Epithelial cell of esophagus (primary cell): ENCODE measurements around the gene ERMAP.
A peak's percentile ranks its signal among the peaks of the same experiment; 100 is the strongest.

Experiments used
- DNase-seq: peaks from one replicate; pipeline ENCODE4 v3.0.0; 2010; ENCODE audit warnings: low read depth
- H3K4me3 ChIP-seq: 2 replicates; pipeline ENCODE4 v1.5.1; 2011; ENCODE audit warnings: mild to moderate bottlenecking, low read length, control low read depth
- CTCF ChIP-seq: IDR thresholded peaks from 2 replicates; pipeline ENCODE4 v1.5.1; 2011; ENCODE audit warnings: low read depth, mild to moderate bottlenecking, low read length, control low read depth, inconsistent platforms; ENCODE audit not compliant: insufficient read depth; ENCODE audit errors: missing control alignments

The ERMAP gene, protein sequence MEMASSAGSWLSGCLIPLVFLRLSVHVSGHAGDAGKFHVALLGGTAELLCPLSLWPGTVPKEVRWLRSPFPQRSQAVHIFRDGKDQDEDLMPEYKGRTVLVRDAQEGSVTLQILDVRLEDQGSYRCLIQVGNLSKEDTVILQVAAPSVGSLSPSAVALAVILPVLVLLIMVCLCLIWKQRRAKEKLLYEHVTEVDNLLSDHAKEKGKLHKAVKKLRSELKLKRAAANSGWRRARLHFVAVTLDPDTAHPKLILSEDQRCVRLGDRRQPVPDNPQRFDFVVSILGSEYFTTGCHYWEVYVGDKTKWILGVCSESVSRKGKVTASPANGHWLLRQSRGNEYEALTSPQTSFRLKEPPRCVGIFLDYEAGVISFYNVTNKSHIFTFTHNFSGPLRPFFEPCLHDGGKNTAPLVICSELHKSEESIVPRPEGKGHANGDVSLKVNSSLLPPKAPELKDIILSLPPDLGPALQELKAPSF

DNA sequence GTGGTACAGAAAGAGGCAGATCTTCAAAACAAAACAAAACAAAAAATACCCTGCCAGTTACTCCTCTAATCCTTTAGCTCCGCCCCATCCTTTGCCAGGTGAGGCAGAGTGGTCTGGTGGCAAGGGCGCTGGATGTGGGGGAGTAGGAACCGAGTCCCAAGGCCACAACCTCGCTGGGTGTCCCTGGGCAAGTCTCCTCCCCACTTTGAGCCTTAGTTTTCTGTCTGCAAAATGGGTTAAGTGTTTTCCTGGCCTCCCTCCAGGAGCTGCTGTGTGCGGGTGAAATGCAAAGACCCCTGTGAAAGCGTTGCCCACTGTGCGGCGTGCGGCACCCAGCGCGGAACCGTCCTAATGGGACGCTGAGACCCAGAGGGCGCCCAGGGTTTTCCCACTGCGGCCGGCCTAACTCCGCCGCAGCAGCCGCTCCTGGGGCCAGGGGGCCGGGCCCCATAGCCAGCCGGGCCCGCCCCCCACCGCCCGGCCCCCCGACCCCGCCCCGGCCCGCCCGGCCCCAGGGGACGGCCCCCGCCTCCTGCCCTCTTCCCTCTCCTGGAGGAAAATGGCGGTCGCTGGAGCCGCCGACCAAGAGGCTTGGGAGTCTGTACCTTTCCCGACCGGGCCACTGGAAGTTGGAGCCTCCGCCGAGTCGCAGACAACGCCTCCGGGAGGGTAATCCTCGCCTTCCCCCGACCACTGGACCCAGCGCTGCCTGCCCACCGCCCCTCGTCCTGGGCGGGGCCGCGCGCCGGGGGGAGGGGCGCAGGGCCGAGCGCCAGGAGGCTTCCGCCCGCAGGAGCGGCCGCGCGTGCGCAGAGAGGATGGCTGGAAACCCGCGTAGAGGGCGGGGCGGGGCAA lies at the start of gene ERMAP, which contains the start of gene SVBP:
ERMAP (plus strand) TSS at position 538 of the 855 bp plus-strand sequence. CDS start 13,327 bp downstream, outside the sequence.
SVBP (minus strand) TSS at position 813 of the 855 bp plus-strand sequence. CDS start 853 bp downstream, outside the sequence.
- peak; percentile 86 for DNase-seq
- TF ChIP-seq CTCF, result no peak
- peak within 1 kb of the TSS; percentile 71 for H3K4me3 ChIP-seq

DNA sequence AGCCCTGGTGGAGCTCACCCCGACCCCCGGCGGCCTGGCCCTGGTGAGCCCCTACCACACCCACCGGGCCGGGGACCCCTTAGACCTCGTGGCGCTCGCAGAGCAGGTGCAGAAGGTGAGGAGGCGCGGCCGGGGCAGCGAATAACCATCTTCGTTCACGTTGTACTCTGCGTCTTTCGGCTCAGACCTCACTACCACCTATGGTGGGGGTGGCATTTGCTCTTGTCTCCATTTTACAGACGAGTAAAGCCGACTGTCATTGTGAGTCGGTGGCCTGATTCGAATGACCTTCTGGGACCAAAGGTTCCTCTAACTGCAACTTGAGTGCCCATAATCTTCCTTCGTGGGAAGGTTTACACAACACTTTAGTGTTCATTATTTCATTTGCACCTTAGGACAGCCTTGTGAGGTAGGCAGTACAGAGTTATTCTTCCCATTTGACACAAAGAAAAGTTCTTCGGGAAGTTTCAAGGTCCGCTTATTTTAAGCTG lies 49.4 kb upstream of the ERMAP start:
- DNase-seq, result peak; percentile 31
- no peak for TF ChIP-seq CTCF
- peak overlapping the region; percentile 88 for H3K4me3 ChIP-seq

GRCh38 chr1:42768172-42768571 lies 48.8 kb upstream of the ERMAP start:
- DNase-seq, result no peak
- no peak for TF ChIP-seq CTCF
- peak overlapping the region; percentile 88 for H3K4me3 ChIP-seq

DNA sequence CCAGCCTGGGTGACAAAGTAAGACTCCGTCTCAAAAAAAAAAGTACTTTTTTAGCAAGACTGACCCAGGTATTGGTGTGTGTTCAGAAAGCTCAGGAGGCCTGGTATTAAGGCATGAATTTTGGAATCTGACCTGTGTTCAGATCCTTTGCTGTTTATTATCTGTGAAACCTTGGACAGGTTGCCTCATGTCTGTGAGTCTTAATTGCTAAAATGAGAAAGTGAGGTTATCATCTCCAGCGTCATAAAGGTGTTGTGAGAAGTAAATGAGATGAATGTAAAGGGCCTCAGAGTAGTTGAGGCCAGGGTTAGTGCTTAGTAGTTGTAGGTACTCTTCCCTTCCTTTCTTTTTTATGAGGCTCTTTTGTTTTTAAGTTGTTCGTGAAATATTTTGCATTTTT lies 47.1 kb upstream of the ERMAP start:
- TF ChIP-seq CTCF, result no peak
- H3K4me3 ChIP-seq, result no peak overlapping the region
- DNase-seq, result no peak

- TF ChIP-seq CTCF, result no peak
- no peak for DNase-seq
- H3K4me3 ChIP-seq, result no peak overlapping the region
Observed at GRCh38 chr1:42773420-42773819, 43.5 kb upstream of the ERMAP start.

- DNase-seq, result no peak
- no peak overlapping the region for H3K4me3 ChIP-seq
- no peak for TF ChIP-seq CTCF
Observed at GRCh38 chr1:42774928-42775526, 41.9 kb upstream of the ERMAP start.
